HCT116 (cell line): ENCODE measurements around the gene LHX4. TPM values are rescaled to one million over a fixed set of nuclear protein-coding genes. Genes with fewer than 3 reads are reported as not detected.

Source experiments
- ATAC-seq: fragments of 200-7000 bp; cut with Tn5 transposase; 2 replicates; pipeline ENCODE4 v1.9.1; 2020; ENCODE audit warnings: mild to moderate bottlenecking, moderate library complexity
- BruUV-seq: library from RNA; stranded (reverse); fragments of 400-500 nt; replicated peaks from 2 replicates; lab custom pipeline; 2021; lab: Mats Ljungman, UMichigan
- CTCF ChIA-PET: fragments of 300-600 bp; sonication (Branson Sonifier 250); formaldehyde crosslinking; loops from one replicate; lab custom pipeline; 2021; ENCODE audit warnings: antibody characterized with exemption; lab: Charles Lee
- POLR2A ChIA-PET: fragments of 300-600, 350-600 bp; sonication (Branson Sonifier 250); formaldehyde crosslinking; loops from one replicate; lab custom pipeline; 2021; ENCODE audit warnings: antibody characterized with exemption; lab: Charles Lee
- RAD21 ChIA-PET, 2 experiments: fragments of 300-600 bp; sonication (Branson Sonifier 250); formaldehyde crosslinking; loops; one replicate each; lab custom pipeline; 2023; ENCODE audit warnings: low total read pairs in 2 of 2; ENCODE audit not compliant: uncharacterized antibody in 2 of 2, unreplicated experiment in 2 of 2, low non-redundant PET in 1 of 2; lab: Charles Lee
- DNase-seq: peaks from one replicate; pipeline ENCODE4 v3.0.0-alpha.2; 2010; ENCODE audit warnings: low read depth, low spot score
- H2AFZ ChIP-seq: fragments of 200-600 bp; shearing (Covaris generic), sonication (generic); 2 replicates; pipeline ENCODE4 v1.6.1; 2017; ENCODE audit warnings: low read depth, mixed run types, mixed read lengths, antibody characterized with exemption, low read length; ENCODE audit not compliant: poor library complexity, severe bottlenecking
- H3K27ac ChIP-seq: 2 replicates; pipeline ENCODE4 v1.5.1; 2012; ENCODE audit warnings: low read depth, low read length
- H3K27me3 ChIP-seq: fragments of 200-600 bp; sonication (generic); 2 replicates; pipeline ENCODE4 v1.6.1; 2016; ENCODE audit warnings: mixed run types, low read length, mixed read lengths; ENCODE audit not compliant: insufficient read depth
- H3K36me3 ChIP-seq, 2 experiments: fragments of 200-500 bp in 1 of 2; fragments of 200-600 bp in 1 of 2; sonication (Bioruptor generic) in 1 of 2; sonication (generic) in 1 of 2; 2 replicates each; pipeline versions ENCODE4 v1.5.1 to v1.6.1; 2014 to 2016; ENCODE audit warnings: low read length in 2 of 2, inconsistent platforms in 1 of 2, mixed read lengths in 1 of 2, mixed run types in 1 of 2; ENCODE audit not compliant: insufficient read depth in 2 of 2, control insufficient read depth in 1 of 2
- H3K4me1 ChIP-seq, 2 experiments: fragments of 200-600 bp in 1 of 2; sonication (generic) in 1 of 2; 2 replicates each; pipeline versions ENCODE4 v1.5.1 to v1.6.1; 2012 to 2017; ENCODE audit warnings: low read length in 2 of 2, inconsistent platforms in 1 of 2, mild to moderate bottlenecking in 1 of 2, mixed read lengths in 1 of 2, mixed run types in 1 of 2, moderate library complexity in 1 of 2; ENCODE audit not compliant: insufficient read depth in 2 of 2, control insufficient read depth in 1 of 2
- H3K4me2 ChIP-seq: fragments of 200-600 bp; sonication (generic); 2 replicates; pipeline ENCODE4 v1.6.1; 2017; ENCODE audit warnings: mixed run types, low read length, mixed read lengths
- H3K4me3 ChIP-seq, 2 experiments: fragments of 200-600 bp in 1 of 2; sonication (generic) in 1 of 2; replicated peaks in 1 of 2; 2 replicates each; pipeline ENCODE4 v1.5.1; 2011 to 2016; ENCODE audit warnings: low read length in 2 of 2, control low read depth in 1 of 2, low read depth in 1 of 2, mild to moderate bottlenecking in 1 of 2, mixed read lengths in 1 of 2, mixed run types in 1 of 2
- H3K79me2 ChIP-seq: fragments of 200-600 bp; sonication (generic); 2 replicates; pipeline ENCODE4 v1.6.1; 2017; ENCODE audit warnings: mild to moderate bottlenecking, mixed run types, low read length, moderate library complexity, mixed read lengths; ENCODE audit not compliant: insufficient read depth
- H3K9ac ChIP-seq: fragments of 200-600 bp; sonication (generic); 2 replicates; pipeline ENCODE4 v1.6.1; 2016; ENCODE audit warnings: low read length, mixed read lengths
- H3K9me2 ChIP-seq: fragments of 200-600 bp; sonication (generic), shearing (Covaris generic); 2 replicates; pipeline ENCODE4 v1.6.1; 2017; ENCODE audit warnings: mixed run types, mild to moderate bottlenecking, moderate library complexity; ENCODE audit not compliant: insufficient read depth
- H3K9me3 ChIP-seq, 2 experiments: fragments of 200-500 bp in 1 of 2; fragments of 200-600 bp in 1 of 2; sonication (Bioruptor generic) in 1 of 2; sonication (generic) in 1 of 2; 2 replicates each; pipeline ENCODE4 v1.6.1; 2014 to 2017; ENCODE audit warnings: low read length in 2 of 2, mixed read lengths in 2 of 2, inconsistent platforms in 1 of 2, low read depth in 1 of 2, mild to moderate bottlenecking in 1 of 2, mixed run types in 1 of 2, moderate library complexity in 1 of 2; ENCODE audit not compliant: control insufficient read depth in 1 of 2, insufficient read depth in 1 of 2
- H4K20me1 ChIP-seq: fragments of 200-600 bp; sonication (generic), shearing (Covaris generic); 2 replicates; pipeline ENCODE4 v1.6.1; 2017; ENCODE audit warnings: mixed run types, mild to moderate bottlenecking, moderate library complexity; ENCODE audit not compliant: insufficient read depth
- CBX3 ChIP-seq: IDR thresholded peaks from 2 replicates; pipeline ENCODE4 v1.6.1; 2012; ENCODE audit warnings: low read depth
- CTCF ChIP-seq, 3 experiments: fragments of 200-600 bp in 1 of 3; sonication (generic) in 1 of 3; IDR thresholded peaks in 2 of 3; conservative IDR thresholded peaks in 1 of 3; 2 replicates each; pipeline ENCODE4 v1.5.1; 2012 to 2017; ENCODE audit warnings: low read depth in 2 of 3, low read length in 2 of 3, antibody characterized with exemption in 1 of 3, borderline replicate concordance in 1 of 3, control low read depth in 1 of 3, mild to moderate bottlenecking in 1 of 3, mixed read lengths in 1 of 3, mixed run types in 1 of 3, moderate library complexity in 1 of 3; ENCODE audit not compliant: insufficient read depth in 1 of 3
- EGR1 ChIP-seq: IDR thresholded peaks from 2 replicates; pipeline ENCODE4 v1.6.1; 2012; ENCODE audit warnings: low read depth
- ELF1 ChIP-seq: IDR thresholded peaks from 2 replicates; pipeline ENCODE4 v1.6.1; 2012; ENCODE audit warnings: low read depth, borderline replicate concordance
- EZH2phosphoT487 ChIP-seq: fragments of 200-600 bp; IDR thresholded peaks from 2 replicates; pipeline ENCODE4 v1.6.1; 2018; ENCODE audit warnings: antibody characterized with exemption, borderline replicate concordance
- MAX ChIP-seq: IDR thresholded peaks from 2 replicates; pipeline ENCODE4 v1.6.1; 2012
- RAD21 ChIP-seq: IDR thresholded peaks from 2 replicates; pipeline ENCODE4 v1.6.1; 2012; ENCODE audit warnings: low read depth, mild to moderate bottlenecking
- REST ChIP-seq: IDR thresholded peaks from 2 replicates; pipeline ENCODE4 v1.6.1; 2012; ENCODE audit warnings: low read depth
- SIN3A ChIP-seq: IDR thresholded peaks from 2 replicates; pipeline ENCODE4 v1.6.1; 2012; ENCODE audit warnings: low read depth
- SRF ChIP-seq: IDR thresholded peaks from 2 replicates; pipeline ENCODE4 v1.6.1; 2012; ENCODE audit warnings: low read depth
- TCF7L2 ChIP-seq: IDR thresholded peaks from 2 replicates; pipeline ENCODE4 v1.7.0; 2011; ENCODE audit warnings: borderline replicate concordance, inconsistent platforms; ENCODE audit not compliant: insufficient read depth, insufficient read length; ENCODE audit errors: extremely low read depth
- YY1 ChIP-seq: IDR thresholded peaks from 2 replicates; pipeline ENCODE4 v1.6.1; 2011; ENCODE audit warnings: low read length, low read depth, moderate library complexity, mild to moderate bottlenecking; ENCODE audit not compliant: insufficient replicate concordance; ENCODE audit errors: extremely low read depth
- ZBTB33 ChIP-seq: IDR thresholded peaks from 2 replicates; pipeline ENCODE4 v1.6.1; 2011; ENCODE audit warnings: mild to moderate bottlenecking, low read length, moderate library complexity; ENCODE audit not compliant: insufficient replicate concordance; ENCODE audit errors: extremely low read depth
- ZNF274 ChIP-seq: fragments of 200-500 bp; sonication (Bioruptor generic); IDR thresholded peaks from 2 replicates; pipeline ENCODE4 v1.6.1; 2014; ENCODE audit warnings: mild to moderate bottlenecking, low read depth, low read length, inconsistent platforms
- intact Hi-C: fragments of 100-400 bp; cut with micrococcal nuclease; formaldehyde crosslinking; loops from 2 replicates; pipeline ENCODE4 v1.10.0; 2022
- total RNA-seq: library from RNA; stranded (reverse); gene quantifications from one replicate; pipeline ENCODE4 v1.2.1, GENCODE V29; 2021; ENCODE audit not compliant: unreplicated experiment

Gene LHX4
- total RNA-seq, 1 experiment from 2014 or later, result 0.44 TPM

GRCh38 chr1:180265201-180265600, 35.1 kb downstream of the LHX4 start:
- DNase-seq, result no peak
- Histone ChIP-seq H4K20me1 (no peaks in the 10 kb centered on the region), H3K9me2 (no peaks in the 10 kb centered on the region), H3K4me1 (peaks cover 0 to 3% of the 10 kb centered on the region in 2 experiments; a peak in 1 of 4 replicates), H3K9me3 (no peaks in the 10 kb centered on the region), H3K36me3 (no peaks in the 10 kb centered on the region), H3K27me3 (no peaks in the 10 kb centered on the region), H3K9ac (no peak overlapping the region), H3K79me2 (no peaks in the 10 kb centered on the region)
- ATAC-seq, result no peak
- POLR2A ChIA-PET, result no interaction called here
- CTCF ChIA-PET, result no interaction called here
- intact Hi-C loops, result no loop called here
- no TSS peak for BruUV-seq
- TF ChIP-seq MAX (no peak), EZH2phosphoT487 (no peak), ELF1 (no peak), YY1 (no peak), REST (no peak), CBX3 (no peak), CTCF (IDR thresholded peaks at IDR 0.05 in 2 of 3, conservative IDR thresholded peaks at IDR 0.05 in 1 of 3; ENCODE audit: borderline replicate concordance in 1 of 3, insufficient read depth in 1 of 3, low read depth in 2 of 3, low read length in 2 of 3) (no peak), ZBTB33 (no peak), SRF (no peak), SIN3A (no peak), ZNF274 (no peak), RAD21 (no peak), EGR1 (no peak), TCF7L2 (no peak)
- TF ChIP-seq, all 23 proteins: peak for 0
- Histone ChIP-seq H3K4me3 (no peak overlapping the region), H3K27ac (no peak overlapping the region), H3K4me2 (no peak overlapping the region), H2AFZ (no peak overlapping the region)
- RAD21 ChIA-PET, result no interaction called here
